Brain microvascular endothelial cell (primary cell): ENCODE results near the gene RSBN1L.

Experiments used
- DNase-seq: peaks from one replicate; pipeline ENCODE4 v3.0.0-alpha.2; 2020
- H3K27ac ChIP-seq: fragments of 250-450 bp; sonication (Bioruptor Pico); 2 replicates; pipeline ENCODE4 v1.5.1; 2020; ENCODE audit warnings: mild to moderate bottlenecking, moderate library complexity
- H3K27me3 ChIP-seq: fragments of 250-450 bp; sonication (Bioruptor Pico); replicated peaks from 2 replicates; pipeline ENCODE4 v1.5.1; 2020; ENCODE audit warnings: mild to moderate bottlenecking
- H3K36me3 ChIP-seq: fragments of 250-450 bp; sonication (Bioruptor Pico); replicated peaks from 2 replicates; pipeline ENCODE4 v1.5.1; 2020; ENCODE audit warnings: mild to moderate bottlenecking
- H3K4me3 ChIP-seq: 2 replicates; pipeline ENCODE4 v1.5.1; 2011; ENCODE audit warnings: low read depth, mild to moderate bottlenecking, control low read depth, low read length, moderate library complexity
- CTCF ChIP-seq: IDR thresholded peaks from 2 replicates; pipeline ENCODE4 v1.5.1; 2011; ENCODE audit warnings: low read depth, mild to moderate bottlenecking, moderate library complexity, low read length, control low read depth, inconsistent platforms; ENCODE audit errors: missing control alignments
- in situ Hi-C: cut with HindIII; loops from 2 replicates; pipeline ENCODE4 v1.10.0; 2017; ENCODE audit warnings: low sequenced_read_pairs, low pct_ligation_motif_present

Gene RSBN1L

DNA sequence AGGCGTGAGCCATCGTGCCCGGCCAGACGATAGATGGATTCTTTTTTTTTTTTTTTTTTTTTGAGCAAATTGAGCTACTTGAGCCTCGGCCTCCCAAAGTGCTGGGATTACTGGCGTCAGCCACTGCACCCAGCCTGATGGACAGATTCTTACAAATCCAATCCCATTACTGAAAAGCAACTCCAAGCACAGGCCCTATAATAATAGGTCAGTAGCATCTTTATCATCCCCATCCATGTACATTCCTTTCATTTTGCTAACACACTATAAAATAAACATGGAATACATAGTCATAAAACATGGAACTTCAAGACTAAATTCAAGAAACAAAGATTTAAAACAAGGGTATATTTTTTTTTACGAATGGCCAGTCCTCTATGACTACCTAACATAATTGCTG lies 16.0 kb upstream of the RSBN1L start:
- no peaks in the 10 kb centered on the region for H3K36me3 ChIP-seq
- H3K27me3 ChIP-seq: no peaks in the 10 kb centered on the region
- in situ Hi-C loops: no loop called here
- H3K4me3 ChIP-seq: no peak overlapping the region
- H3K27ac ChIP-seq: no peak overlapping the region
- no peak for DNase-seq
- no peak for TF ChIP-seq CTCF

DNA sequence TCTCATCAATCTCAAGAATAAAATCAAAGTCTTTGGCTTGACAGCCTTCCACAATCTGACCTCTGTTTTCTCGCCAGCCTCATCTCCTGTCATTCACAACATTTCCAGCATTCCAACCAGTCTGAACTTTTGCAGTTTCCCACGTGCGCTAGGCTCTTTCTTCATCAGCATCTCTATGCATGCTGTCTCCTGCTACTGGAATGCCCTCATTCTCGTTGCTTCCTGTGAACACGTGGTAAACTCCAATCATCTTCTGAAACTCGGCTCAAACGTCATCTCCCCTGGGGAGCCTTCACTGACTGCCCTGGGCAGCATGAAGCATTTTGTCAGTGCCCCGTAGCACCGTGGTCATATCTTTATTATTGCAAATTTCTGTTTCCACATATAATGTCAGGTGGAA lies 12.2 kb upstream of the RSBN1L start:
- in situ Hi-C loops: no loop called here
- peak; percentile 97 for DNase-seq
- Histone ChIP-seq H3K36me3 (no peaks in the 10 kb centered on the region), H3K27me3 (no peaks in the 10 kb centered on the region), H3K4me3 (no peak overlapping the region), H3K27ac (peak overlapping the region; percentile 79)
- no peak for TF ChIP-seq CTCF

- H3K27ac ChIP-seq: no peak overlapping the region
- TF ChIP-seq CTCF: no peak
- in situ Hi-C loops: no loop called here
Observed at GRCh38 chr7:77685233-77685632, 11.0 kb upstream of the RSBN1L start.

DNA sequence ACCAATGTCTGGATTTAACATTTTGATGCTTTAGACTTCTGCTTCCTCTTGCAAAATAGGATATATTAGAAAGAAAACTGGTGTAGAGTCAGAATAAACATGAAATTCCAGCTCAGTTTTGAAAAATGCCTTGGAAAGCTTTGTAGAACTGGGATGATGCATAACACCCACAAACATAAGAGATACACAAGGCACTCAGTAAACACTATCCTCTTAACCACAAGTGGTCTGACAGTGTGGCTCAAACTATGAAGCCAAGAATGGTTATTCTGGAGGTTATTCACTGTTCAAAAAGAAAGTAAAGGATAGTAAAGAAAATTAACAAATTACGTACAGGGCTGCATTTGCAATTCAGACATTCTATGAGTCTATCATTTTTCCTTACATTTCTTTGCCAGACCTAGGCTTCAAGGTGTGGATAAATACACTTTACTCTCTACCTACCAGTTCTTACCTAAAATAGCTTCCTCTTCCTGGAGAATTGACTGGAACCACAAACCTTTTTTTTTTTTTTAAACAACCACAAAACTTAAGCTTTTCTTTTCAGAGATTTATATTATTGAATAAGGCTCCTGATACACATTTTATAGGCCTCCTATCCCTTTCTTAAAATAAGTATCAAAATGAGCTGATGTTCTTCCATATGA lies 9.0 kb upstream of the RSBN1L start:
- peaks cover 3% of the 10 kb centered on the region for H3K36me3 ChIP-seq
- no peak for TF ChIP-seq CTCF
- in situ Hi-C loops: no loop called here
- peak; percentile 13 for DNase-seq
- H3K27me3 ChIP-seq: no peaks in the 10 kb centered on the region
- no peak overlapping the region for H3K27ac ChIP-seq
- no peak overlapping the region for H3K4me3 ChIP-seq

More at GRCh38 chr7:77685233-77685632, 11.0 kb upstream of the RSBN1L start:
- H3K27me3 ChIP-seq: no peaks in the 10 kb centered on the region
- no peak overlapping the region for H3K4me3 ChIP-seq
- no peak for DNase-seq
- H3K36me3 ChIP-seq: peaks cover 3% of the 10 kb centered on the region

- in situ Hi-C loops: no loop called here
- DNase-seq: no peak
- Histone ChIP-seq H3K27ac (no peak overlapping the region), H3K27me3 (no peaks in the 10 kb centered on the region), H3K4me3 (no peak overlapping the region), H3K36me3 (peaks cover 3% of the 10 kb centered on the region)
- TF ChIP-seq CTCF: no peak
Observed at GRCh38 chr7:77687747-77688144, 8.5 kb upstream of the RSBN1L start.

DNA sequence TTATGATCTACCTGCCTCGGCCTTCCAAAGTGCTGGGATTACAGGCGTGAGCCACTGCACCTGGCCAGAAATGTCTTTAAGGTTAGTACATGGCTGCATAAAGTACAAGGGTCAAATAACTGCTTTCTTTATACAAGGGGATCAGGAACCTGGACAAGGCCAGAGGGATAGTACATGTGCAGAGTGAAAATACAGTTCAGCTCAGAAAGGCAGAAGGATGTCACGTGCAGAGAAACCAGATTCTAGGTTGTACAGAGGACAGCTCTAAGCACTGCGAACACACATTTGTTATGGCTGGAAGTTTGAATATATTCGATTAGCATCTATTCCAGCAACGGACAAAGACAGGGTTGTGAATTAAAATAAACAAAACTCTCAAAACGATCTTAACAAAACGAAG lies 6.0 kb upstream of the RSBN1L start:
- Histone ChIP-seq H3K27ac (no peak overlapping the region), H3K4me3 (no peak overlapping the region), H3K36me3 (peaks cover 3% of the 10 kb centered on the region), H3K27me3 (no peaks in the 10 kb centered on the region)
- TF ChIP-seq CTCF: no peak
- in situ Hi-C loops: no loop called here
- DNase-seq: no peak
